ENCODE measurements around the gene FPGS.

GRCh38 chr9:127856729-127857116 lies 54.0 kb downstream of the FPGS start:
- no peak for TF ChIP-seq CTCF (IDR thresholded peaks at IDR 0.05)
- no peak for TF ChIP-seq EZH2 (IDR thresholded peaks at IDR 0.05; ENCODE audit: borderline replicate concordance, insufficient read depth, low read depth, low read length, poor library complexity, severe bottlenecking)

Measured in B cell (primary cell).